ENCODE results near the gene PSD.

- TF ChIP-seq EP300 (IDR thresholded peaks at IDR 0.05) (no peak), CTCF (IDR thresholded peaks at IDR 0.05) (no peak), POLR2A (IDR thresholded peaks at IDR 0.05; ENCODE audit: low read depth) (no peak)
Observed at GRCh38 chr10:102389894-102390293, 28.7 kb downstream of the PSD start.
